Measurements from ENCODE around the gene PROSER1.

Gene PROSER1

DNA sequence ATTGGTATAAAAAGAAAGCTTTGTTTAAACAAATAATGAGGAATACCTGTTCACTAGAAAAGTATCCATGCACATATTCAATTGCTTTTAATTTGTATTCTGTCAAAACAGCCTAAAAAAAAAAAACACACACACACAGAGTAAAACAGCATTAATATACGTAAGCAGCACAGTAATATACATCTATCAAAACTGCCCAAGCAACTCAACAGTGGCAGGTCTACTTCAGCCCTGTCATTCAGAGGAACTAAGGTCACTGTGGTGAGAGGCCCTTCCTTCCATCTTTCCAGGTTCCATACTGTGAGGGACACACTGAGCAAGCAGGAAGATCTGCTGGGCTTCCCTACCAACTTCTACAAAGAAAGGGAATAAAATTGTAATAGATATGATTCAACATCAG lies 3.8 kb downstream of the PROSER1 start:
- in situ Hi-C loops (cut with HindIII; ENCODE audit: low sequenced_read_pairs) = no loop called here
- no peak for TF ChIP-seq CTCF (IDR thresholded peaks at IDR 0.05; ENCODE audit: low read depth, low read length, missing control alignments)
- no peak for DNase-seq (ENCODE audit: low read depth)
- no peak overlapping the region for H3K4me3 ChIP-seq (ENCODE audit: low read depth, low read length)

DNA sequence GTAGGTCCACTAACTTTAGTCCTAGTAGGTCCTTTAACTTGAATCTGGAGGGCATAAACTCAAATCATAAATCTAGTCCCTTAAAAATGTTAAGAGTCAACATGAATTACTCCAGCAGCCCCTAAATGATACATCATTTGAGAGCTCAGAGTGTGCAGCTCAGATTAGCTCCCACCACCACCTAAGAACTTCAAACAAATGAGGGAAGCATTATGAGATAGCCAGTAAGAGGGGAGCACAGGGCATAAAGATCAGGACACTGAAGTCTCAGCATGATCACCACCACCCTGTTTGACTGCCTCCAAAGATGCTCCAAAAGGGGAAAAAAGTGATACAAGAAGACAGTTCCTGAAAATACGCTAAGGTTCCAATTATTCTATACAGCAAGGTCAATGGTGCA lies 5.7 kb downstream of the PROSER1 start:
- no peak for TF ChIP-seq CTCF (IDR thresholded peaks at IDR 0.05; ENCODE audit: low read depth, low read length, missing control alignments)
- no peak for DNase-seq (ENCODE audit: low read depth)
- H3K4me3 ChIP-seq (ENCODE audit: low read depth, low read length) = no peak overlapping the region
- in situ Hi-C loops (cut with HindIII; ENCODE audit: low sequenced_read_pairs) = no loop called here

GRCh38 chr13:39025433-39025839 lies 12.5 kb downstream of the PROSER1 start:
- no peak overlapping the region for H3K4me3 ChIP-seq (ENCODE audit: low read depth, low read length)
- no peak for DNase-seq (ENCODE audit: low read depth)
- in situ Hi-C loops (cut with HindIII; ENCODE audit: low sequenced_read_pairs) = no loop called here
- TF ChIP-seq CTCF (IDR thresholded peaks at IDR 0.05; ENCODE audit: low read depth, low read length, missing control alignments) = no peak

DNA sequence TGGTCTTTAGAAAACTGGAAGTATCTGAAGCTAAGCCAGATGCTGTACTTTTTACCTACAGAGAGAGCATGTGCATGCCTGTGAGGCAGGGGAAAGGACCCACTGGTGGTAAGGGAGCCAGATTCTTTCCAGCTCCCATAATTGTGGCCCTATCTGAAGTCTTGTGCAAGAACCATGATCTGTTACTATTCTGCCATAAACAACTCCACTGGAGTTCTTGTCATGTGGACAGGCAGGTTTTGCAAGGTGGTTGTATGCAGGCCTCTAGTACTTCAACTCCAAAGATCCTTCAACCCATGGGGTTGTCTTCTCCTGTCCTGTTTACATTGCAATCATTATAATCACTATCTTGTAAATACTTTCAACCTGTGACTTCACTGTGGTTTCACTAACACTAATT lies 14.1 kb downstream of the PROSER1 start:
- in situ Hi-C loops (cut with HindIII; ENCODE audit: low sequenced_read_pairs) = no loop called here
- DNase-seq (ENCODE audit: low read depth) = no peak
- H3K4me3 ChIP-seq (ENCODE audit: low read depth, low read length) = no peak overlapping the region
- no peak for TF ChIP-seq CTCF (IDR thresholded peaks at IDR 0.05; ENCODE audit: low read depth, low read length, missing control alignments)

DNA sequence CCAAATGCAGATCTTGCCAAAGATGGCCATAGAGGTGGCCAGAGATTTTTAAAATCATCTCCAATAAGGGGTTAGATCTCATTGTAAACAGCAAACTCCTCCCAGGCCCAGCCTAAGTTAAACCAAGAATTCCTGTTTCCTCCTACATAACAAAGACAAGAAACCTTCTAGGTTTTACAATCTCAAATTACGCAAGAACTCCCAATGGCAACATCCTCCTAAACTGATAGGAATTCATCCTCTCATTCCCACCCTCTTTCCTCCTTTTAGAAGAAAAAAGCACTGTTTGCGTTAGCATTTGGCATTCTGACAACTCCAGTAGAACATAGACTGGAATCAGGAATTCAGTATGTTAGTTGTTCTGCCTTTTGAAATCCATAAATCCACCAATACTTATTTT lies 14.6 kb downstream of the PROSER1 start:
- no peak for TF ChIP-seq CTCF (IDR thresholded peaks at IDR 0.05; ENCODE audit: low read depth, low read length, missing control alignments)
- no peak overlapping the region for H3K4me3 ChIP-seq (ENCODE audit: low read depth, low read length)
- in situ Hi-C loops (cut with HindIII; ENCODE audit: low sequenced_read_pairs) = no loop called here

GRCh38 chr13:39020853-39021462 lies 16.9 kb downstream of the PROSER1 start:
- DNase-seq (ENCODE audit: low read depth) = no peak
- no peak overlapping the region for H3K4me3 ChIP-seq (ENCODE audit: low read depth, low read length)
- no peak for TF ChIP-seq CTCF (IDR thresholded peaks at IDR 0.05; ENCODE audit: low read depth, low read length, missing control alignments)
- in situ Hi-C loops (cut with HindIII; ENCODE audit: low sequenced_read_pairs) = no loop called here

More for the DNA sequence above, 14.6 kb downstream of the PROSER1 start:
- DNase-seq (ENCODE audit: low read depth) = no peak

Measured in astrocyte of the cerebellum (primary cell).